ENCODE data around the gene CIITA. TPM values are rescaled to one million over a fixed set of nuclear protein-coding genes. Genes with fewer than 3 reads are reported as not detected.

Gene CIITA
- total RNA-seq, 1 experiment from 2014 or later = 22.4 TPM

- no peaks in the 10 kb centered on the region for H3K27me3 Mint-ChIP-seq (ENCODE audit: unreplicated experiment)
- no TSS peak for BruUV-seq (replicated peaks)
- intact Hi-C loops (cut with micrococcal nuclease; ENCODE audit: unreplicated experiment) = no loop called here
Observed at GRCh38 chr16:10936272-10936984, 59.4 kb downstream of the CIITA start.

GRCh38 chr16:10937068-10937859 is 60.3 kb downstream of the CIITA start:
- Mint-ChIP-seq H3K4me3 (ENCODE audit: low read depth, unreplicated experiment) (no peak overlapping the region), H3K9me3 (ENCODE audit: low read depth, unreplicated experiment) (no peaks in the 10 kb centered on the region), H3K36me3 (ENCODE audit: insufficient read depth, unreplicated experiment) (peaks cover 53% of the 10 kb centered on the region), H3K4me1 (ENCODE audit: low read depth, unreplicated experiment) (peaks cover 26% of the 10 kb centered on the region), H3K27me3 (ENCODE audit: unreplicated experiment) (no peaks in the 10 kb centered on the region), H3K27ac (ENCODE audit: unreplicated experiment) (no peak overlapping the region)
- TF ChIP-seq CTCF (IDR thresholded peaks at IDR 0.05; ENCODE audit: unreplicated experiment) = no peak
- CTCF ChIA-PET = interaction anchor here (0.7 kb wide), 1 partner anchor 27 kb away, joined by 4 read pairs; no protein-coding TSS in a partner anchor
- DNase-seq = no peak
- intact Hi-C loops (cut with micrococcal nuclease; ENCODE audit: unreplicated experiment) = no loop called here
- BruUV-seq (replicated peaks) = no TSS peak

More at GRCh38 chr16:10936272-10936984, 59.4 kb downstream of the CIITA start:
- no peak for DNase-seq
- CTCF ChIA-PET = no interaction called here
- Mint-ChIP-seq H3K9me3 (ENCODE audit: low read depth, unreplicated experiment) (no peaks in the 10 kb centered on the region), H3K4me1 (ENCODE audit: low read depth, unreplicated experiment) (peaks cover 26% of the 10 kb centered on the region), H3K4me3 (ENCODE audit: low read depth, unreplicated experiment) (no peak overlapping the region), H3K27ac (ENCODE audit: unreplicated experiment) (no peak overlapping the region), H3K36me3 (ENCODE audit: insufficient read depth, unreplicated experiment) (peaks cover 45% of the 10 kb centered on the region)
- no peak for TF ChIP-seq CTCF (IDR thresholded peaks at IDR 0.05; ENCODE audit: unreplicated experiment)

- Mint-ChIP-seq H3K9me3 (ENCODE audit: low read depth, unreplicated experiment) (no peaks in the 10 kb centered on the region), H3K27me3 (ENCODE audit: unreplicated experiment) (no peaks in the 10 kb centered on the region), H3K4me3 (ENCODE audit: low read depth, unreplicated experiment) (no peak overlapping the region), H3K27ac (ENCODE audit: unreplicated experiment) (no peak overlapping the region), H3K36me3 (ENCODE audit: insufficient read depth, unreplicated experiment) (peaks cover 49% of the 10 kb centered on the region), H3K4me1 (ENCODE audit: low read depth, unreplicated experiment) (peaks cover 33% of the 10 kb centered on the region)
- CTCF ChIA-PET = interaction anchor here (0.7 kb wide), 1 partner anchor 28 kb away, joined by 4 read pairs; no protein-coding TSS in a partner anchor
- intact Hi-C loops (cut with micrococcal nuclease; ENCODE audit: unreplicated experiment) = no loop called here
- TF ChIP-seq CTCF (IDR thresholded peaks at IDR 0.05; ENCODE audit: unreplicated experiment) = no peak
- no peak for DNase-seq
- no TSS peak for BruUV-seq (replicated peaks)
Observed at GRCh38 chr16:10938321-10938720, 61.3 kb downstream of the CIITA start.

- no peak overlapping the region for H3K27ac Mint-ChIP-seq (ENCODE audit: unreplicated experiment)
- no peaks in the 10 kb centered on the region for H3K27me3 Mint-ChIP-seq (ENCODE audit: unreplicated experiment)
- peaks cover 38% of the 10 kb centered on the region for H3K4me1 Mint-ChIP-seq (ENCODE audit: low read depth, unreplicated experiment)
- CTCF ChIA-PET = no interaction called here
- peaks cover 50% of the 10 kb centered on the region for H3K36me3 Mint-ChIP-seq (ENCODE audit: insufficient read depth, unreplicated experiment)
- H3K4me3 Mint-ChIP-seq (ENCODE audit: low read depth, unreplicated experiment) = peak overlapping the region; percentile 92
- H3K9me3 Mint-ChIP-seq (ENCODE audit: low read depth, unreplicated experiment) = no peaks in the 10 kb centered on the region
- no TSS peak for BruUV-seq (replicated peaks)
- TF ChIP-seq CTCF (IDR thresholded peaks at IDR 0.05; ENCODE audit: unreplicated experiment) = no peak
- no peak for DNase-seq
- intact Hi-C loops (cut with micrococcal nuclease; ENCODE audit: unreplicated experiment) = no loop called here
Observed at GRCh38 chr16:10938796-10939648, 62.0 kb downstream of the CIITA start.

All from Calu3 (cell line).